Activated CD8-positive, alpha-beta memory T cell treated with anti-CD3 and anti-CD28 coated beads, Interleukin-2, amount 10 ng/mL, durations not matched to agents 7 days and 5 days (primary cell): ENCODE data around the gene OXT. TPM values are rescaled to one million over a fixed set of nuclear protein-coding genes. Genes with fewer than 3 reads are reported as not detected.

Experiments used
- ATAC-seq: fragments of 150-1000 bp; cut with Tn5 transposase; one replicate; pipeline ENCODE4 v1.10.0; 2021; ENCODE audit warnings: moderate library complexity
- CTCF ChIA-PET: fragments of 350-600 bp; sonication (Branson Sonifier 250); formaldehyde crosslinking; loops from one replicate; lab custom pipeline; 2021; ENCODE audit warnings: antibody characterized with exemption; lab: Charles Lee
- DNase-seq: peaks from one replicate; pipeline ENCODE4 v3.0.0-alpha.2; 2020
- H3K27ac Mint-ChIP-seq: one replicate; pipeline ENCODE4 v1.8.0; 2021; ENCODE audit warnings: mild to moderate bottlenecking, mixed read lengths
- H3K27me3 Mint-ChIP-seq: one replicate; pipeline ENCODE4 v1.8.0; 2021; ENCODE audit warnings: mixed read lengths
- H3K36me3 Mint-ChIP-seq: one replicate; pipeline ENCODE4 v1.8.0; 2021; ENCODE audit warnings: mild to moderate bottlenecking, mixed read lengths
- H3K4me1 Mint-ChIP-seq: one replicate; pipeline ENCODE4 v1.8.0; 2021; ENCODE audit warnings: mixed read lengths
- H3K4me3 Mint-ChIP-seq: one replicate; pipeline ENCODE4 v1.8.0; 2021; ENCODE audit warnings: mild to moderate bottlenecking, moderate library complexity, mixed read lengths
- H3K9me3 Mint-ChIP-seq: one replicate; pipeline ENCODE4 v1.8.0; 2022; ENCODE audit warnings: low read depth, mixed read lengths
- total RNA-seq, 2 experiments: library from RNA; stranded (reverse); gene quantifications; one replicate each; pipeline ENCODE4 v1.2.3, GENCODE V29; 2021

Gene OXT
- total RNA-seq, 2 experiments from 2014 or later = not detected

DNA sequence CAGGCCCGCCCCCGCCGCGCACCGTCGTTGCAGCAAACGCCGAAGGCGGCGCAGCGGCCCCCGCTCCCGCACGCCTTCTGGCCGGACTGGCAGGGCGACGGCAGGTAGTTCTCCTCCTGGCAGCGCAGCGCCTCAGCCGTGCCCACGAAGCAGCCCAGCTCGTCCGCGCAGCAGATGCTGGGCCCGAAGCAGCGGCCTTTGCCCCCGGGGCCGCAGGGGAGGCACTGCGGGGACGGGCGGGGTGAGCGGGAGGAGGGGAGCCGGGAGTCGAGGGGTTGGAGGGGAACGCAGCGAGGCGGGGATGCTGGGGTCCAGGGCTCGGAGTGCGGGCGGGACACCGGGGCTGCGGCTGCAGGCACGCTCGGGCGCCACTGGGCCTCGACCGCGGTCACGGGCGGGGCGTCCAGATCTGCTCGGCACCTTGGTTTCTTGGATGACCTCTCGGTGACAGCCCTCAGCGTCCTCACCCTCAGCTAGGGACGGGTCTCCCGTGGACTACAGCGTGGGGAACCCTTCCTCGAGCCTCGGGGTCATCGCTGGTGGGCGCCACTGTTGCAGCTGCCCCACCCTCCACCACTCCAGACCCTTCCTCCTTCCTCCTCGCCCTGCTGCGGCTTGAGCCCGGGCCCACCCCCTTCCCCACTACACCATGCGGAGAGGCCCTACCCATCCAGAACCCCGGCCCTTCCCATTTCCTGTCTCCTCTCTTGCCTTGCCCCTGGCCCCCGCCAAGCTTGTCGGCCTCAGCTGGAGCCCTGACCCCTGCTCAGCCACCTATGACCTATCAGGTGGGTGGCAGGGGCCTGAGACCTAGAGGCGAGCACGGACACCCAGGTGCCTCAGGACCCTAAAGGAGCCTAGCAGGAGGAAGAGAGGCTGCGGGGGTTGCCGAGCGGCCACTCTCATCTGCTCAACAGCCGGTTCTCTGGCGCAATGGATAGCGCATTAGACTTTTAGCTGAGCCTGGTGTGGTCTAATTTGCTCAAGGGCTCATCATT, 11.8 kb downstream of the OXT start:
- Mint-ChIP-seq H3K27ac (no peak overlapping the region), H3K9me3 (no peaks in the 10 kb centered on the region), H3K4me1 (peaks cover 2% of the 10 kb centered on the region), H3K27me3 (peaks cover 64% of the 10 kb centered on the region), H3K36me3 (no peaks in the 10 kb centered on the region), H3K4me3 (no peak overlapping the region)
- CTCF ChIA-PET = no interaction called here
- DNase-seq (no peak), ATAC-seq (peak; percentile 41)

DNA sequence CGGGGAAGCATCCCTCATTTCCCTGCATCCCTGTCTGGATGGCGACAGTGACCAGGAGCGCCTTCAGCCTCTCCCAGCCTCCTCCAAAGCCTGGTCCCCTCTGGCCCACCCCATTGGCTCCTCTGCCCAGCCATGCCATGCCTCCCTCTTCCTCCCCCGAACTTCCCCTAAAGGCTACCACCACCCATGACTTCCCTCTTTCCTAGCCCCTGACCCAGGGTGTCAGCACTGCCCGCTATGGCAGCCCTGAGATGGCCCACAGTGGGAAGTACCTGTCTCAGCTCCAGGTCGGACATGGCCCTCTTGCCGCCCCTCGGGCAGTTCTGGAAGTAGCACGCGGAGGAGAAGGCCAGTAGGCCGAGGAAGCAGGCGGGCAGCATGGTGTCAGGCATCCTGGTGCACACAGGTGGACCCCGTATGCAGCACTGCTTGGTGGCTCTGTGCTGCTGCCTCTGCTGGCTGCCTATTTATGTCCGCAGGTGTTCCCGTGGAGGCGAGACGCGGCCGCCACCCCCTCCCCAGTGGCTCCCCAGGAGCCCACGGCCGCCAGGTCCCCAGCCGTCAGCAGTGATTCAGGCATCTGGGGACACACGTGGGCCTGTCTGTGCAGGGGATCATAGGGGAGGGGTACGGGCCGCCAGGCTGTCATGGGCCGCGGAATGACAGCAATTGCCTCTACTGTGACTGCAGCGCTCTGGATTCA, 13.0 kb downstream of the OXT start, which contains the start of gene AVP:
AVP (minus strand) TSS at position 442 of the 703 bp plus-strand sequence; CDS start at position 392, 50 bp downstream.
- CTCF ChIA-PET = no interaction called here
- H3K4me3 Mint-ChIP-seq = no peak within 1 kb of the TSS
- peaks cover 2% of the 10 kb centered on the region for H3K4me1 Mint-ChIP-seq
- ATAC-seq (no peak), DNase-seq (no peak)
- H3K9me3 Mint-ChIP-seq = no peaks in the 10 kb centered on the region
- H3K36me3 Mint-ChIP-seq = no peaks in the 10 kb centered on the region
- peaks cover 55% of the 10 kb centered on the region for H3K27me3 Mint-ChIP-seq
- H3K27ac Mint-ChIP-seq = no peak within 1 kb of the TSS

DNA sequence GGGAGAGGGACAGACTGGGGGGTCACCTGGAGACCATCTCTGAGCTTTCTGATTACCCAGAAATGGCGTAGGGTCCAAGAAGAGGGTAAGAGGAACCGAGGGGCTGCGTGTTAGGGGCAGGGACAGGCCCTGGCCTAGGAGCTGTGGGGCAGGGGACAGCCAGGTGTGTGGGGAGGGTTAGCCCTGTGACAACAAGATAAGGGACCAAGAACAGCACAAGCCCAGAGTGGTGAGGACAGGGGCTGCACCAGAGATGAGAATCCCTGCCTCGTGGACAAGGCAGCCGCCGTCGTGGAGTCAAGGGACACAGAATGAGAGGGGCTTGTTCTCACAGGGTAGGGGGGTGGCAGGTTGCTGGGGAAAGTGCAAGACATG, 13.6 kb downstream of the OXT start:
- Mint-ChIP-seq H3K9me3 (no peaks in the 10 kb centered on the region), H3K27ac (no peak overlapping the region), H3K27me3 (peaks cover 56% of the 10 kb centered on the region)

DNA sequence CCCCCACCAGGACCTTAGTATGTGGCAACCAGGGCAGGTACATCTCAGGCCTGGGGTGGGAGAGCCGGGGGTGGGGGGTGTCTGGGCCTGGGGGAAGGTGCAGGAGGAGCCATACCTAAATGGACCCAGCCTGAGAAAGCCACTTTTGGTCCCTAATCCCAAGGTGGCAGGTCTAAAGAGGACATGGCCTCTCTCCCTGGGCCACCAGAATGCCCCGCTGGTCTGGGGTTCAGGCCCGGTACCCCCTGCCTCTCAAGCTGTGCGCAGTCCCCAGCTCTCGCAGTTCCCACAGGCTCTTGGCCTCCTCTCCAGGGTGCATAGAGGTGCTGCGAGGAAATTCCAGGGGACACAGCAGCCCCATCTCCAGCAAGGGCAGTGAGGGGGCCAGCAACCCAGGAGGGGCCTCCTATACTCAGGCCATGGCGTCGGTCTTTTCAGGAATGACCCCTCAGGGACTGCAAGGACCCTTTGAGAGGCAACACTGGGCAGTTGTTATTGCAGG, 14.2 kb downstream of the OXT start:
- H3K27ac Mint-ChIP-seq = no peak overlapping the region
- H3K27me3 Mint-ChIP-seq = peaks cover 58% of the 10 kb centered on the region
- DNase-seq = no peak
- no peaks in the 10 kb centered on the region for H3K36me3 Mint-ChIP-seq
- no peaks in the 10 kb centered on the region for H3K9me3 Mint-ChIP-seq
- CTCF ChIA-PET = no interaction called here
- peaks cover 4% of the 10 kb centered on the region for H3K4me1 Mint-ChIP-seq
- no peak for ATAC-seq
- no peak overlapping the region for H3K4me3 Mint-ChIP-seq

More for the DNA sequence above, 13.6 kb downstream of the OXT start:
- H3K4me1 Mint-ChIP-seq = peaks cover 2% of the 10 kb centered on the region
- DNase-seq (no peak), ATAC-seq (no peak)
- no peak overlapping the region for H3K4me3 Mint-ChIP-seq
- CTCF ChIA-PET = no interaction called here
- H3K36me3 Mint-ChIP-seq = no peaks in the 10 kb centered on the region

DNA sequence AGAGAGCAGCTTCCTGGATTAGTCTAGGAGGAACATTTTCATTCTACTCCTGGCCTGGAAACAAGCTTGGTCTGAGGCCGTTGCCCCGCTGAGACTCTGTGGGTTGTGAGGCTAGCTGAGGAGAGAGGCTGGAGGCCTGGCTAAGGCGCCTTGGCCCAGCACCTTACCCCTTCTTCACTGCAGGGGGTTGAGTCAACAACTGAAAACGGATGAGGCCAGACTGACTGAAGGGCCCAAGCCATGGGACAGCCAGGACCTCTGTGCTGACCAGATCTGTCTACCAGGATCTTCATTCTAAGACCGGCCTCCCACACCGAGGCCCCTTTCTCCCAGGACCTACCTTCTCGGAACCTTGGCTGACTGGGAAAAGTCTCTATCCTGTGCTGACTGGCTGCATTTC, 16.6 kb downstream of the OXT start:
- CTCF ChIA-PET = no interaction called here
- ATAC-seq (no peak), DNase-seq (no peak)
- no peak overlapping the region for H3K27ac Mint-ChIP-seq
- H3K9me3 Mint-ChIP-seq = no peaks in the 10 kb centered on the region
- H3K27me3 Mint-ChIP-seq = peaks cover 57% of the 10 kb centered on the region
- no peaks in the 10 kb centered on the region for H3K36me3 Mint-ChIP-seq
- no peak overlapping the region for H3K4me3 Mint-ChIP-seq
- H3K4me1 Mint-ChIP-seq = peaks cover 8% of the 10 kb centered on the region

DNA sequence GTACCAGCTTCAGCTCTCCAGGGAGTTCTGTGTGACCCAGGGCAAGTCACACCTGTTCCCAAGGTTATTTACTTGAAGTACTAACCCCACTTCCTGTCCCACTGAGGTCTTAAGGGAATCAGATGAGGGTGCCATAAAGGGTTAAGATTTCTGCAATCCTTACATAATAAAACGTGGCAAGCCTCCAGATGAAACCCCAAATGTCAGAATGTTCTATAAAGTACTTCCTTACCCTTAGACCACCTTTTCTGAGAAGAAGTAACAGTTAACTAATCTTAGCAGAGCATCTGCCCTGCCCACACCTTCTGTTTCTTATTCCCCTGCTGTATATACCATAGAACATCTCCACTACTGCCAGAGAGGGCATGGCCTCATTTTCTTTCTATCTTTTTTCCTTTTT, 19.1 kb downstream of the OXT start:
- ATAC-seq = no peak
- Mint-ChIP-seq H3K27ac (no peak overlapping the region), H3K4me3 (no peak overlapping the region), H3K36me3 (no peaks in the 10 kb centered on the region), H3K9me3 (no peaks in the 10 kb centered on the region), H3K27me3 (peaks cover 48% of the 10 kb centered on the region), H3K4me1 (peaks cover 13% of the 10 kb centered on the region)
- DNase-seq = no peak
- CTCF ChIA-PET = interaction anchor here (1.1 to 2.1 kb wide), 2 partner anchors 11 to 37 kb away, joined by 3 to 9 read pairs; no protein-coding TSS in a partner anchor

DNA sequence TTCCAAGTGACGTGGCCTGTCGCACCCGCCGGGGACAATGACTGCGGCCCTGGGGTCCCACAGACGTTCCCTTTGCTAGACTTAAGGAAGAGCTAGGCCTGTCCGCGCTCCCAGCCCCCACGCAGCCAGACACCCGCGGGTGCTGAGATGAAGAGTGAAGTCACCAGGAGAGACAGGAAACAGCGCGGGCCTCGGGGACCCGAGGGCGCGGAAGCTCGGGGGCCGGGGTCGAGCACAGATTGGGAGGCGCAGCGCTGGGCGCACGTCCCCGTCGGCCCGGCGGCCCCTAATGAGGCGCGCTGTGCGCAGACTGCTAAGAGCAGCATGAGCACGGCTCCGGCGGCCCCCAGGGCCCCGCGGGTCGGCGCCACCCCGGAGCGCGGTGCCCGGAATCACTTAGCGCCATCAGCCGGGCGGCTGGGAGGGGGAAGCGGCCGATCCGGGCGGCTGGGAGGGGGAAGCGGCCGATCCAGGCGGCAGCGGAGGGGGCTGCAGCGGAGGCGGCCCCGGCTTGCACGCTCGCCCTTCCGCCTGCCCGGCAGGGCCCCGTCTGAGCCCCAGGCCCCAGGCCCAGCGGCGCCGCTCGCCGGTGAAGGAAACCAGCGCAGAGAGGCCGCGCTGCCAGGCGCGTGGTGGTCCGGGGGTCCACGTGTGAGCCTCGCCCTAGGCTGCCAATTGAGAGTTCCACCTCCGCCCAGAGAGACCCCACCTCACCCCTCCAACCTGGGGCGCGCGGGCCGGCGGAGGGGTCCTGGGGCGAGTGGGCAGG, 21.4 kb downstream of the OXT start:
- DNase-seq (peak; percentile 50), ATAC-seq (peak; percentile 70)
- H3K4me3 Mint-ChIP-seq = peak overlapping the region; percentile 65
- CTCF ChIA-PET = interaction anchor here (0.7 to 1.5 kb wide), 6 partner anchors 9 to 100 kb away, joined by 3 to 5 read pairs (median 3); no protein-coding TSS in a partner anchor
- peaks cover 13% of the 10 kb centered on the region for H3K4me1 Mint-ChIP-seq
- no peaks in the 10 kb centered on the region for H3K36me3 Mint-ChIP-seq
- no peak overlapping the region for H3K27ac Mint-ChIP-seq
- peaks cover 57% of the 10 kb centered on the region for H3K27me3 Mint-ChIP-seq
- no peaks in the 10 kb centered on the region for H3K9me3 Mint-ChIP-seq

DNA sequence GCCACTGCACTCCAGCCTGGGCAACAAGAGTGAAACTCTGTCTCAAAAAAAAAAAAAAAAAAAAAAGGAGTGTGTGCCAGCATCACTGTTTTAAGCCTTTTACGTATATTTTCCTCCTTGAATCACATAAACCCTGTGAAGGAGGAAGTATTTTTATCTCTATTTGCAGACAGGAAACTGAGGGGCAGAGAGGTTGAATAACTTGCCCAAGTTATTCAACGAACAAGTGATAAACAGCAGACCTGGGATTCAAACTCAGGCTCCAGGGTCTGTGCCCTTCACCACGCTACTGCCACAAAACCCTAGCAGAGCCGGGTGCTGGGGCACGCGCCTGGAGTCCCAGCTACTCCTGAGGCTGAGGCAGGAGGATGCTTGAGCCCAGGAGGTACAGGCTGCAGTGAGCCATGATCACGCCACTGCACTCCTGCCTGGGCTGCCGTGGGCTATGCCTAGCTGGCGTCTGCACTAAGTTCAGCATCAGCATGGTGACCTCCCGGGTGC, 22.5 kb downstream of the OXT start:
- H3K27me3 Mint-ChIP-seq = peaks cover 56% of the 10 kb centered on the region
- no peaks in the 10 kb centered on the region for H3K36me3 Mint-ChIP-seq
- H3K27ac Mint-ChIP-seq = no peak overlapping the region
- no peak overlapping the region for H3K4me3 Mint-ChIP-seq
- CTCF ChIA-PET = no interaction called here
- no peak for DNase-seq
- no peaks in the 10 kb centered on the region for H3K9me3 Mint-ChIP-seq
- no peak for ATAC-seq
- peaks cover 13% of the 10 kb centered on the region for H3K4me1 Mint-ChIP-seq

DNA sequence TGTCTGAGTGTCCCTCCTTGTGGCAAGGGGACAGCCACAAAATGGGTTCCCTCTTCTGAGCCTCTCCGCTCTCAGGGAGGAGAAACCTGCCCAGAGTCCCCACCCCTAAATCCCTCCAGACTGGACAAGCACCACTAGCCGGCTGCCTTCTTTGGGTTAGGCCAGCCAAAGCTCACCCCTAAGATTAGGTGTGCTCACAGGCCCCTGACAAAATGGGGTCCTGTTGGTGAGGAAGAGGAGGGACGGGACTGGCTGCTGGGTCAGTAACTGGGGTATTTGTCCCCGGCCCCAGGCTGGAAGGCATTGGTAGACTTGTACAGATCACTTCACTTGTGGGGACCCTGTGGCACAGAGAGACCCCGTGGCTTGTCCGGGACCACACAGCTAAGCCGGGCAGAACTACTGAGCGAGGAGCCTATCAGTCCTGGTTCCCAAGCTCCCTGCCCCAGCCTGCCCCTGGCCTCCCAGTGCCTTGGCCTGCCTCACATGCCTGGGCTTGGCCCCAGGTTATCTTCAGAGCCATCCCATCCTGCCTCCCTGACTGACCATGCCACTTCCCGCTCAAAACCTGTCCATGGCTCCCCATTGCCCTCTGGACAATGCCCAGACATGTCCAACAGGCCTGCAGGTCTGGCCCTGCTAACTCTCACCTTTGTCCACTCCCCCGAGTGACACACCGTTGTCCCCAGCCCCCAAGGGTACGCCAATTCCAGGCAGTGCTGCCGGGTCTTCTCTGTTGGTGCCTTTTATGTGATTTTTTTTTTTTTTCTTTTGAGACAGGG, 23.6 kb downstream of the OXT start:
- H3K4me1 Mint-ChIP-seq = peaks cover 13% of the 10 kb centered on the region
- ATAC-seq (no peak), DNase-seq (no peak)
- CTCF ChIA-PET = no interaction called here
- H3K9me3 Mint-ChIP-seq = no peaks in the 10 kb centered on the region
- peaks cover 51% of the 10 kb centered on the region for H3K27me3 Mint-ChIP-seq
- H3K4me3 Mint-ChIP-seq = no peak overlapping the region
- H3K27ac Mint-ChIP-seq = no peak overlapping the region
- no peaks in the 10 kb centered on the region for H3K36me3 Mint-ChIP-seq

DNA sequence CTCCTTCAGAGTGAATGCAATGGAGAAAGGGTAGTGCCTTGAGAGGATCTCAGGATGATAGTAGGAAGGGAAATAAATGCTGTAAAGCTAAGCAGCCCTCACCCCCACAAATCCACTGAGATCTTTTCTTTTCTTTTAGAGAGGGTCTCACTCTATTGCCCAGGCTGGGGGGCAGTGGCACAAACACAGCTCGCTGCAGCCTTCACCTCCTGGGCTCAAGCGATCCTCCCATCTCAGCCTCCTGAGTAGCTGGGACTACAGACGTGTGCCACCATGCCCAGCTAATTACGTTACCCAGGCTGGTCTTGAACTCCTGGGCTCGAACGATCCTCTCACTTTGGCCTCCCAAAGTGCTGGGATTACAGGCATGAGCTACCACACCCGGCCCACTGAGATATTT, 29.1 kb downstream of the OXT start:
- peaks cover 17% of the 10 kb centered on the region for H3K4me1 Mint-ChIP-seq
- H3K27ac Mint-ChIP-seq = no peak overlapping the region
- ATAC-seq (no peak), DNase-seq (no peak)
- H3K36me3 Mint-ChIP-seq = no peaks in the 10 kb centered on the region
- H3K9me3 Mint-ChIP-seq = no peaks in the 10 kb centered on the region
- H3K27me3 Mint-ChIP-seq = peaks cover 34% of the 10 kb centered on the region
- CTCF ChIA-PET = interaction anchor here (1.4 kb wide), 1 partner anchor 47 kb away, joined by 6 read pairs; no protein-coding TSS in a partner anchor
- H3K4me3 Mint-ChIP-seq = no peak overlapping the region

DNA sequence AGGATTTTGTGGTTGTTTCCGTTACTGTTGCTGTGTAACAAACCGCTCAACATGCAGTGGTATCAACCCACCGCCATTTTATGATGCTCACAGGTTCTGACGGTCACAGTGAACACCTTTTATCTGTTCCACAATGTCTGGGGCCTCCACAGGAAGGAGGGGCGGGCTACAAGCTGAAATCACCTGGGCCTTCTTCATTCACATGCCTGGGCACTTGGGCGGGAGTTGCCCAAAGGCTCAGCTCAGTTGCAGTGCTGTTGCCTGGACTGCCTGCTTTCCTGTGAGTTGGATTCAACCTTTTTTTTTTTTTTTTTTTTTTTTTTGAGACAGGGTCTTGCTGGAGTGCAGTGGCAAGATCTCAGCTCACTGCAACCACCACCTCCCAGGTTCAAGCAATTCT, 29.8 kb downstream of the OXT start:
- Mint-ChIP-seq H3K4me3 (no peak overlapping the region), H3K9me3 (no peaks in the 10 kb centered on the region), H3K27me3 (peaks cover 28% of the 10 kb centered on the region), H3K27ac (no peak overlapping the region), H3K4me1 (peaks cover 17% of the 10 kb centered on the region), H3K36me3 (no peaks in the 10 kb centered on the region)
- CTCF ChIA-PET = interaction anchor here (0.9 to 1.8 kb wide), 3 partner anchors 9 to 24 kb away, joined by 3 to 7 read pairs (median 3); no protein-coding TSS in a partner anchor
- DNase-seq = no peak
- ATAC-seq = no peak
